Stimulated activated CD8-positive, alpha-beta memory T cell treated with anti-CD3 and anti-CD28 coated beads, Interleukin-7, amount 100 ng/mL, for 4 hours (primary cell): ENCODE results near the gene UBAC1.
"Not testable (repeated sequence)": the region's sequence is repeated elsewhere in the genome, so short reads cannot be mapped to it uniquely, and the experiment has no call there.

Experiments used
- DNase-seq, 2 donors: peaks; one replicate each; pipeline ENCODE4 v3.0.0-alpha.2; 2020; ENCODE audit warnings: low read depth in 2 of 2

The UBAC1 gene

DNA sequence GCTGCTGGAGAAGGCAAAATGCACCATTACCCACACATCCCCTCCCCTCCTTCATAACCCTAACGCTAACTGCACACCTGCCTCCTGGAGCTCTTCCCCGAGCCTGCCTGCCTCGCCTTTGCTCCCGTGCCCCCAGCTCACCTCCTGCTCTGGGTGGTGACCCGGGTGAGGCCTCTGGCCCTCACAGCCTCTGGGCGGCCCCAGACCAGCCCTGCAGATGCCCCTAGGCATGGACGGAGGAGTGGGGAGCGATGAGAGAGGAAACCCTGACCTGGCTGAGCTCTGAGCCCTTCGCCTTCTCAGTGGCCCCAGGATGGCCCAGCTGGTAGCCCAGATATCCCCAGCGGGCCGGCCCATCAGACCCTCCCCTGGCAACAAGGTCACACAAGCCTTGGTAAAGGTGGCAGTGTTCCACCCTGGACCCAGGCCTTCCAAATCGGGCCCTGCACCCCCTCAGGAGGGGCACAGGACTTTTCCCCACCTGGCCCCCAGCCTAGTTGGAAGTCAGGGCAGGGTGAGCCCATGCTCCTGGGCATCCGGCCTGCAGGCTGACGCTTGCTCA, 39.3 kb downstream of the UBAC1 start:
- DNase-seq: no peak

DNA sequence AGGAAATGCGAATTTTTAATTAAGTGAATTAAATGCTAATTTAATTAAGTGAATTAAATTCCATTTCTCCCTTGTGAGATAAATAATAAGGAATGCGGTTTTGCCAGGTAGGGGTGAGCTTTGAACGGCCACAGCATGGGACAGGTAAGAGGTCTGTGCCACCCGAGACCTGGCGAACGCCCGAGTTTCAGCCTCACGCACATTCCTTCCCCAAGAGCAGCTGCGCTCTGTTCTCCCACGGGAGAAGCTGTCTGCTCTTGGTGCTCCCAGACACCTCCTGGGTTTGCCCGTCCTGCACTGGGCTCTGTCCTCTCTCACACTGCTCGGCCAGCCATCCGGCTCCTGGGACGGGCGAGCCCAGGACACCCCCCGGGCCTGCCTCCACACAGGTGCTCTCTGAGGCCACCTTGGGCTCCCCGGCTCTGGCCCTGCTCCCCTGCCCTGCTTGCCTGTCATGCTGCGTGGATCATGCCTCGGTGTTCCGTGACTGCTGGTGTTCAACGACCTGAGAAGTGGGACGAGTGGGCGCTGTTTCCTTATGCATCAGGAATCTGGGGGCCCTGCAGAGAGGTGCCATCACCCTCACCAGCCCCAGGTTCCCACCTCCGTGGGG, 40.1 kb downstream of the UBAC1 start:
- DNase-seq: no peak

DNA sequence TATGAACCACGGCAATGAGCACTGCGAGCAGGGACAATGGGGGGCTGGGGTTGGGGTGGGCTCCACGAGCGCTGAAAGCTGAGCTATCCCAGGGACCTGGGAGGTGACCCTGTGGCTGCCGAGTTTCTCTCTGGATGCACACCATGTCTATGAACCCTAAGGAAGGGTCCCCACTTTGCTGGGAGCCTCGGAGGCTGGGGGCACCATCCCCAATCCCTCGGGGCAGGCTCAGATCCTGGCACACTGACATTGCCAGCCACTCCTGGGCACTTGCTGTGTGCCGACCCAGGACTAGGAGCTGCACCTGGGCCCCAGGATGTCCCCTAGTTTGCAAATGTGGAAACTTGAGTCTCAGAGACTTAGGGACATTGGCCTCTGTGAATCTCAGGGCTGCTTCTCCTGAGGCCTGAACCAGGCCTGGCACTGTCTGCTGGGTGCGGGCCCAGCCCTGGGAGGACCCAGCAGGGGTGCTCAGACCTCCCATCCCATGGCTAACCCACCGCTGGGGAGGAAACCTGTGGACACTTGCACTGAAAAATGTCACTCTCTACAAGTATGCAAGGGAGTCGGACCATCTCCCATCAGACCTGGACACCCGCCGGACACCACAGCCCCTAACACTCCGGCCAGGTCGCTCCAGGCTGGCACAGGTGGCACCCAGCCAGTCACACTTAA, 40.8 kb downstream of the UBAC1 start:
- no peak for DNase-seq

DNA sequence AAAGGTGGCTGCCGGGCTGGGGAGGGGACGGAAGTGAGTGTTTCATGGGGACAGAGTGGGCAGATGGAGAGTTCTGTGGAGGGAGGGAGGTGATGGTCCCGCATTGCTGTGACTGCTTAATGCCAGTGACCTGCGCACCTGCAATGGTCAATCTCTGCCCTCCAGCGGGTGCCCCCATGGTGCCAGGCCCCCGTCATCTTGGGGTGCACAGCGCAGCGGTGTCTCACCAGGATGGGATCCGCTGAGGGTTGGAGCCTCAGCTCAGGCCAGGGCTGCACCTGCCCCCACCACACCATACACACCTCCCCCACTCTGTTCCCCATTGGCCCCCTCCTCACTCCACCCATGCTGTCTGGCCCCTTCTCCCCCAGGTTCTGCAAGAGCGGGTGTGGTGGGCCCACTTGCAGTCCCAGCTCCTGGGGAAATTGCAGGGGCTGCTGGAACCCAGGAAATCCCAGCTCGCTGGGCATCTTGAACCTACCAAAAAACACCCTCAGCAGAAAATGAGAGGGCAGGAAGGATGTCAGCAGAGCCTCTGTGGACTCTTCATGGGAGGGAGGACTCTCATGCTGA, 41.8 kb downstream of the UBAC1 start:
- DNase-seq: no peak

DNA sequence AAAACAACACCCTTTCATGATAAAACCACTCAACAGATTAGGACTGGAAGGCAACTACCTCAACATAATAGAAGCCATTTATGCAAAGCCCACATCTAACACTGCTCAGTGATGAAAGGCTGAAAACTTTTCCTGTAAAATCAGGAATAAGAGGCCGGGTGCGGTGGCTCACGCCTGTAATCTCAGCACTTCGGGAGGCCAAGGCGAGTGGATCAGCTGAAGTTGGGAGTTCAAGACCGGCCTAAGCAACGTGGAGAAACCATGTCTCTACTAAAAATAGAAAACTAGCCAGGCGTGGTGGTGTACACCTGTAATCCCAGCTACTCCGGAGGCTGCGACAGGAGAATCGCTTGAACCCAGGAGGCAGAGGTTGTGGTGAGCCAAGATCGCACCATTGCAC, 44.9 kb downstream of the UBAC1 start:
- not testable (repeated sequence) for DNase-seq

DNA sequence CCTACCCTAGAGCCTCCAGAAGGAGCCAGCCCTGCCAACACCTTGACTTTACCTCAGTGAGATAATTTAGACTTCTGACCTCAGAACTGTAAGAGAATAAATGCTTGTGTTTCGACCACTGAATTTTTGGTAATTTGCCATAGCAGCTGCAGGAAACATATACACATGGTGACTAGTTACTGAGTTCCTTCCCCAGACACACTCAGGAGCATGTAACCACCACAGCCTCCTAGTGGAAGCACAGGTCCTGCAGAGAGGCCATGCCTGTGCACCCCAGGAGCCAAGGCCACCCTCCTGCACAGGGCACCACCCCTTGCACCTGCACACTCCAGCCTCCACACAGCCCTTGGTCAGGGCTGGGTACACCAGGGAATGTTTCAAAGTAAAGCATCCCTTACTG, 46.3 kb downstream of the UBAC1 start:
- DNase-seq: no peak

DNA sequence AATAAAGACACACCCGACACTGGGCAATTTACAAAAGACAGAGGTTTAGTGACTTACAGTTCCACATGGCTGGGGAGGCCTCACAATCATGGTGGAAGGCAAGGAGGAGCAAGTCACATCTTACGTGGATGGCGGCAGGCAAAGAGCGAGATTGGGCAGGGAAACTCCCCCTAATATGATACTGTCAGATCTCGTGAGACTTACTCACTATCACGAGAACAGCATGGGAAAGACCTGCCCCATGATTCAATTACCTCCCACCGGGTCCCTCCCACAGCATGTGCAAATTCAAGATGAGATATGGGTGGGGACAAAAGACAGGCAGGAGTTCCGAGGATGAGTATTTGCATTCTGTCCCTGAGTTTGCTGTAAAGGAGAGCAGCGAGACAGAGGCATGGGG, 49.9 kb downstream of the UBAC1 start:
- DNase-seq: not testable (repeated sequence)

DNA sequence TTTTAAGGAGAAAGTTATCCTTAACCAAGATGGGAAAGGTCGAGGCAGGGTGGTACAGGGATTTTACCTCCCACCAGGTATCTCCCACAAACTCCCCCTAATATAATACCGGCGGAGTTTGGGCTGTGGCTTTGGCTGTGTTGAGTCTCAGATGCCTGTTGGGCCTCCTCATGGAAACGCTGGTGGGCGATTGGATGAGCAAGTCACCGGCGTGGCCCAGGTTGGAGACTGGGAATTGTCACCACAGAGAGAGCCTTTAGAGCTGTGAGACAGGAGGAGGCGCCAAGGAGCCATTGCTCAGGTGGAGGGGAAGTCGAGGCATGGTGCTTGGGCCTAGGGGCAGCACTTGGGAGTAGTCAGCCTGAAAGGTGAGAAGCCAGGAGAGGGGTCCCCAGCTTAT, 50.4 kb downstream of the UBAC1 start:
- no peak for DNase-seq

DNA sequence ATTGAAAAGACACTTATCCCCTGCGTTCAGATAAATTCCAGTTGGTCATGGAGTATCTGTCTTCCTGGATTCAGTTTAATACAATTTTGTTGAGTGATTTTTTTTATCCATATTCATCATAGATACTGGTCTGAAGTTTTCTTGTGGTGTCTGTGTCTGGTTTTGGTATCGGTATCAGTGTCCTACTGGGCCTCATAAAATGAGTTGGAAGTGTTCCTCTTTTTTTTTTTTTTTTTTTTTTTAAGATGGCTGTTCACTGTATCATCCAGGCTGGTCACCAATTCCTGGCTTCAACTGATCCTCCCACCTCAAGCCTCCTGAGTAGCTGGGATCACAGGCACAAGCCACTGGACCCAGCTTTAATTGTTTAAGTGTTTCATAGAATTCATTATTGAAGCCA, 51.0 kb downstream of the UBAC1 start:
- no peak for DNase-seq

DNA sequence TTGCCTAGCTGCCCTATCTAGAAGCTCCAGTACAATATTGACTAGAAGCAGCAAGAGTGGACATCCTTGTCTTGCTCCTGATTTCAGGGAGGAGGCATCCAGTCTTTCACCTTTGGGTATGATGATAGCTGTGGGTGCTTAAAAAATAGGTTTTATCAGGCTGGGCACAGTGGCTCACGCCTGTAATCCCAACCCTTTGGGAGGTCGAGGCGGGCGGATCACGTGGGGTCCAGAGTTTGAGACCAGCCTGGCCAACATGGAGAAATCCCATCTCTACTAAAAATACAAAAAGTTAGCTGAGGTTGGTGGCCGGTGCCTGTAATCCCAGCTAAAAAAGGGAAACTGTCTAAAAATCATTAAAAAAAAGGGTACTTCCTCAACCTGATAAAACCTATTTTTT, 51.8 kb downstream of the UBAC1 start:
- DNase-seq: no peak

DNA sequence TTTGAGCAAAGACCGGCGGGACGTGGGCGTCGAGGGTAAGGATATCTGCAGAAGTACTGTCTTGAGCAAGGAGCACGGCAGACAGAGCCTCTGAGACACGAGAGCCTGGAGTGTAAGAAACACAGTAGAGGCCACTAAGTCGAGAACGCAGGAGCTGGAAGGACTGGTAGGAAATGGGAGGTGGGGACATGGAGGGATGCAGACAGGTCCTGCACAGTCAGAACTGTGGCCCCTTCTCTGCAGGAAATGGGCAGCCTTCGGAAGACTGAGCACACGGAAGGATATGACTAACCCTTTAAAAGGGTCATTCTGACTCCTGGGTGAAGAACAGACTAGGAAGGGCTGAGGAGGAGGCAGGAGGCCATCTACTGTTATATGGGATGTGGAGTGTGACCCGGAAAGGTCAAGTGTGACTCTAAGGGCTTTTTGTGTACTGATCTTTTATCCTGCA, 52.4 kb downstream of the UBAC1 start:
- no peak for DNase-seq

DNA sequence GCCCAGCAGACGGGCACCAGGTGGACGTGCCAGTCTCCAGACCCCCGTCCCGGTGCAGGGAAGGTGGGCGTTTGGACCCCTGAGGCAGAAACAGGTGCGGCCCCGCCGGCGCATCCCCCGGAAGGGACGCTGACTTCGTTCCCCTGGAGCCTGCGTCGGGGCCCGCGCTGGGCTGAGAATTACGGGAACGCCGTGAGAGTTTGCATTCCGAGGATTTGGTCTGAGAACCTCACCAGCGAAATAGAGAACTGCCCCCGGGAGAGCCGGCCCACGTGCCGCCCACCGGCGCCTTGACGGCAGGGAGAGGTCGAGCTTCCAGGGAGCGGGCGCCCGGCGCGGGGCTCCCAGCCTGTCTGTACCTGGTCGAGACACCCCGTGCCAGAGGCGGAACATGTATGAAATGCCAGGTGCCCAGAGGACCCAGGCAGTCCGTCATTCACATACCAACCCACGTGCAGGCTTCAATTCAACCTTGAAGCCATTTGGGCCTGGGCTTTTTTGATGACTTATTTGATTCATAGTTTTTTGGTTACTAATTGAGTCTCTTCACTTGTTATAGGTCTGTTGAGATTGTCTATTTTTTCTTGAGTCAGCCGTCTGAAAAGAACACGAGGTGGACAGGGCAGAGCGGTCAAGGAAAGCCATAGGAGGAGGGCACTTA, 53.0 kb downstream of the UBAC1 start:
- no peak for DNase-seq

DNA sequence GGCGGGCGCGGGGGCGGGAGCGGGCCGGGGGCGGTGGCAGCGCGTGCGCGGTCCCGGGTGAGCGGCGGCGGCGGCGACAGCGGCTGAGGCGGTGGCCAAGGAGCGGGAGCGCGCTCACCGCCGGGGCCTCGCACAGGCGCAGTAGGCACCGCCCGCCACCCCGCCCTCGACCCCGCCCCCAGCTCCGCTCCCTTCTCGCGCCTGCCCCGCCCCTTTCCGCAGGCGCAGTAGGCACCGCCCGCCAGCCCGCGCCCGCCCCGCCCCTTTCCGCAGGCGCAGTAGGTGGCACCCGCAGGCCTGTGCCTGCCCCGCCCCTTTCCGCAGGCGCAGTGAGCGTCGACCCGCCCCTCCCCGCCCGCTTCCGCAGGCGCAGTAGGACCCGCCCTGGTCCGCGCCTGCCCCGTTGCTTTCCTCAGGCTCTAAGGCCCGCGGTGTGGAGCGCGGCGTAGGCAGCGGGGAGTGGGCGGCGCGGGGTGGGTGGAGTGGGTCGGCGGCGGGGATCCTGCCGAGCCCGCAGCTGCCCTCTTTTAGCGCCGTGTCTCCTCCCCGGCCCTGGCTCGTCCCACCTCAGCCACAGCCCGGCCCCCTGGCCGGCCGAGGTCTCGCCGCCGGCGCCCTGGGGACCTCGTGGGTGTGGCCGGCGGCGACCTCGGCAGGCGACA, 53.6 kb downstream of the UBAC1 start, which contains the start of gene CAMSAP1:
TSS of gene CAMSAP1 (minus strand) at position 116 of the 662 bp plus-strand sequence. CDS start 387 bp downstream, outside the sequence.
- DNase-seq: peak; percentile 86 to 92

DNA sequence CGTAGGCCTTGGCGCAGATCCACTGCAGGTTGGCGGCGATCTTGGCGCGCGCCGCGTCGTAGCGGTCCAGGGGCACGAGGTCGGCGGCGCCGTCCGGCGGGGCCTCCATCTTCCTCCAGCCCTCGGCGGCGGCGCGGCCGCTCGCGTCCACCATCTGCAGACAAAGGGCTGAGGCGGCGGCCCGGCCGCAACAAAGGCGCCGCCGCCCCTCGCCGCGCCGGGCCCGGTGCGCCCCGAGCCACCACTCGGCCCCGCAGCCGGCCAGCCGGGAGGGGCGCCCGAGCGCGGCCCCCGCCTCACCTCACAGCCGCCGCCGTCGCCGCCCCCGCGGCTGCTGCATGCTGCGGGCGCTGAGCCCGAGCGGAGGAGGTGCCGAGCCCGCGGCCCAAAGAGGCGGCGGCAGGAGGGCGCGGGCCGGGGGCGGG, 54.2 kb downstream of the UBAC1 start:
- no peak for DNase-seq

DNA sequence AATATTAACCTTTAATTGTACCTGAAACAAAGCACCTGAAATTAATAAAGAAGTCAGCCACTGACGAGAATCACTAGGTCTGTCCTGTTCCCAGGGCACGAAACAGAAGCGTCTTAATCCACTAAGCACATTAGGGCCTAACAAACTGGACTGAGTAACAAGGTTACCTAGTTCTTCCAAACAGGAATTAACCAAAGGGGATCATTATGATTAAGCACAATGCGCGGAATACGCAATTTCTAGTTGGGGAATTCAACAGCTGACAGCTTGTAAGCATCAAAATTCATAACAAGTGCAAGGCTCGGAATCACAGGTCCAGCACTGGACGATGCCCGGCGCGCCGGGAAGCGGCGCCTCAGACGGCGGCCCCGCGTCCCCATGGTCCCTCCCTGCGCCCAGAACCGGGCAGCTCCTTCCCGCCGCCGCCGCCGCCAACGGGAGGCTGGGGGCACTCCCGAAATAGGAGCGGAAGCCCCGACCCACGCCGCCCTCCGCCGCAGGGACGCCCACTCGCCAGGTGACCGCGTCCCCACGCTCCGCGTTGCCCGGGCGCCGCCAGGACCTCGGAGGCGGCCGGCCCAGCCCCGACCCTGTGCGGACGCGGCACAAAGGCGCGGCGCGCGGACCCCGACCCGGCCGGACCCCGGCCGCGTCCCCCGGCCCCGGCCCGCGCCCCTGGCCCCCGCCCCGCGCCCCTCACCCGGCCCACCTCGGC, 54.7 kb downstream of the UBAC1 start:
- peak in 1 of 2 donors; percentile 24 for DNase-seq

DNA sequence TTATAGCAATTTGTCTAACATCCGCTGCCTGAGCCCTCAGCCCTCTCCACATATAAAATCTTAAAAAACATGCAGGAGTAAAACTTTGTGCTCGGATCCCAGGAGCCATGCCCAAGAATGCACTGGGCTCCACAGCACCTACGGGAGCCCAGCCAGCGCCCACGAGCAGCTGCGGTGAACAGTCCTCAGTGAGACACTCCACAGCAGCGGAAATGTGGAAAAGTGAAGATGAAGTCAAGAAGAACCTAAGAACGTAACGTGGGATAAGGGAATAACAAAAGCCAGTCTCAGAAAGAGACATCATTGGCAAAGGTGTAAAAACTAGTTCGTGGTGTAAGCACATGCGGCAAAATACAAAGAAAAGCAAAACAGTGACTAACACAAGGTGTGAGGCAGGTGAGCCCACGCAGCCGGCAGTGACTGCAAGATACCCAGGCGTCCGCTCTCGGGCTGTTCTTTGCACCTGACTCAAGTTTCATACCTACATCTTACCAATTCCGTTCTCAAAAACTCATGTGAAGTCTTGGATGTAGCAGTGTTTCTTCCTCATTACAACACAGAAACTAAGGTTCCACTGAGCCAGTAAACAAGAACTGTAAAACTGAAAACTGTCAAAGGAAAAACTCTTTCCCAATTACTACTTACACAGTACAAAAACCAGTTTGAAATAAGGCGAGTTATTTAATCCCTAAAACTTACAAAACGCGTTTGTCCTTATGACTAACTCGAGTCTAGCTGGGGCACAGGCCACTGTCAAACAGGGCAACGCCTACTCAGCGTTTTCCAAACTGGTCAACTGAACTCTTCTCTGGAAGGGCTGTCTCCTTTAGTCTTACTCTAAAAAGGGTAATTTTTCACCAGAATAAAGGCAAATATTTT, 55.6 kb downstream of the UBAC1 start:
- peak; percentile 57 to 68 for DNase-seq

DNA sequence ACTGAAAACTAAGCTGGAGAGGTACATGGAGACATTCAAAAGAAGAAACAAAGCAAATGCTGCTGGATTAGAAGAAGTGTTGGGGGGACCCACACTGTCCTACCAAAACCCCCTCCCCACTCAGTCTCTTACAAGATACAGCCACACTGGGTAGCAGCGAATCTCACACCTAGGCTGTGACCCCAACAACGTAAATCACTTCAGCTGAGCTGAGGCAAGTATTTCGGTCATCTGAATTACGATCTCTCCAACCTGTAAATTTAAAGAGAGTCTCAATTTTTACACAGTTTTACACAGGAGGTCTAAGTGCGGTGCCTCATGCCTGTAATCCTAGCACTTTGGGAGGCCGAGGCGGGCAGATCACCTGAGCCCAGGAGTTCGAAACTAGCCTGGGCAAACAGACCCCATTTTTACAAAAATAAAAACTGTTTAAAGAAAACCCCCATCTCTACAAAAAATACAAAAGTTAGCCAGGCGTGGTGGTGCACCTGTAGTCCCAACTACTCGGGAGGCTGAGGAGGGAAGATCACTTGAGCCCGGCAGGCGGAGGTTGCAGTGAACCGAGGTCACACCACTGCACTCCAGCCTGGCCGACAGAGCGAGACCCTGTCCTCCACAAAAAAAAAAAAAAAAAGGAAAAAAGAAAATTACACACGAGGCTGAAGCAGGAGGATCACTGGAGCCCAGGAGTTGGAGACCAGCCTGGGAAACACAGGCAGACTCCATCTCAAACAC, 57.2 kb downstream of the UBAC1 start:
- DNase-seq: no peak

DNA sequence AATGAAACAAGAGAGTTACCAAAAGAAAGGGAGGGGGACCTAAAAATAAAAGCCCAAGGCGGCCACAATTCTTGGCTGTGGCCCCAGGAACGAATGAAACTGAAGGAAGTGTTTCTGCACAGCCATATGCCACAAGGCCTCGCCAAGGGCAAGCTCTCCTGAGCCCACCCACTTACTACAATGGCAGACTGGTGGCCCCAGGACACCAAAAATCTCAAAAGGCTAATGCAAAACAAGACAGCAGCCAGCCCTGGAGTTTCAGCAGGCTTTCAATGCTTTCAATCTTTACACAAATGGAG, 57.9 kb downstream of the UBAC1 start:
- DNase-seq: no peak

DNA sequence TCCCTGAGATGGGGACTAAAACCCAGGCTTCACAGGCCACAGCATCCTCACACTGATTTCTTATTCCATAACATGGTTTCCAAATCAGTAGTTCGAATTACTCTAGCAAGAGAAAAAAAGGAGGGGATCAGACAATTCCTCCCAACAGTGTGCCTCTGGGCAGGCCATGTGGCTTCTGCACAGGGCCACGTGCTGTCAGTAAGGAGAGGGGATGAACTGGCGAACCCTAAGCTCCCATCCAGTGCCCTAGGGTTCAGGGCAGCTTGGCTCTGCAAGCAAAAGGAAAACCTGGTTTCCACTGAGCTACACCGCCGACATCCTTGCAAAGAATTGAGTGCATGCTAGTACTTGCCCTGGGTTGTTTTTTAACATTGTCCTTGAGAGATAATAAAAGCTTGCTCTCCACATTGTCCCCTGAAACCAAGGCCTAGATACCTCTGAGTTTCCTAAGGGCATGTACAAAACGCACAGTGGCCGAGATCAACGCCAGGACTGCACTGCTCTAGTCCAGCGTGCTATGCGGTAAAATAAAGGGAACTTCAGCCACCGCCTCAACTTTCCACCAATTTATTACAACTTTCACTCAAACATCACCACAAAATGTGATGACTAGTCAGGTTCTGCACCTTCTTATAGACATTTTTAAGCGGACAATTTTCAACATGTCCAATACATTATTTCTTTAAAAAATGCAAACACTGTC, 58.4 kb downstream of the UBAC1 start:
- no peak for DNase-seq
